ENCODE data around the gene FXR2. TPM values are rescaled to one million over a fixed set of nuclear protein-coding genes. Genes with fewer than 3 reads are reported as not detected.

The FXR2 gene
- total RNA-seq, 3 donors from 2014 or later: 22.8 to 33.9 (median 25.6) TPM

GRCh38 chr17:7561028-7561575 lies 53.6 kb downstream of the FXR2 start:
- Histone ChIP-seq H3K27me3 (no peaks in the 10 kb centered on the region), H3K27ac (peak overlapping the region; percentile 98 to 99), H3K36me3 (no peaks in the 10 kb centered on the region), H3K4me3 (peak overlapping the region; percentile 81 to 90 (median 89)), H3K4me1 (peaks cover 15 to 43% of the 10 kb centered on the region in 2 donors), H3K9me3 (no peaks in the 10 kb centered on the region)
- peak; percentile 91 to 96 for DNase-seq (ENCODE audit: low spot score in 2 of 2)
- intact Hi-C loops (cut with DNase I; ENCODE audit: low total_unique reads): loop anchor here (10.0 kb wide), 1 partner anchor 46 kb away; no protein-coding TSS in a partner anchor
- TF ChIP-seq POLR2A (IDR thresholded peaks at IDR 0.05): no peak
- TF ChIP-seq POLR2AphosphoS5 (IDR thresholded peaks at IDR 0.05): peak in 1 of 3 donors; percentile 58
- TF ChIP-seq CTCF (IDR thresholded peaks at IDR 0.05): peak; percentile 78 to 95 (median 90)

GRCh38 chr17:7560172-7561027 lies 54.3 kb downstream of the FXR2 start:
- peak overlapping the region; percentile 81 to 90 (median 89) for H3K4me3 ChIP-seq
- H3K27me3 ChIP-seq: no peaks in the 10 kb centered on the region
- peak overlapping the region; percentile 98 to 99 for H3K27ac ChIP-seq
- H3K36me3 ChIP-seq: no peaks in the 10 kb centered on the region
- intact Hi-C loops (cut with DNase I; ENCODE audit: low total_unique reads): loop anchor here (10.0 kb wide), 1 partner anchor 46 kb away; no protein-coding TSS in a partner anchor
- TF ChIP-seq CTCF (IDR thresholded peaks at IDR 0.05) (peak; percentile 60 to 80 (median 75)), POLR2AphosphoS5 (IDR thresholded peaks at IDR 0.05) (peak in 2 of 3 donors; percentile 9 to 20), POLR2A (IDR thresholded peaks at IDR 0.05) (no peak)
- peak; percentile 55 to 76 for DNase-seq (ENCODE audit: low spot score in 2 of 2)
- no peaks in the 10 kb centered on the region for H3K9me3 ChIP-seq
- peaks cover 15 to 43% of the 10 kb centered on the region in 2 donors for H3K4me1 ChIP-seq

GRCh38 chr17:7559320-7560171 lies 55.2 kb downstream of the FXR2 start:
- Histone ChIP-seq H3K4me1 (peaks cover 15 to 43% of the 10 kb centered on the region in 2 donors), H3K4me3 (peak overlapping the region; percentile 81 to 90 (median 89)), H3K36me3 (no peaks in the 10 kb centered on the region), H3K27me3 (no peaks in the 10 kb centered on the region), H3K9me3 (no peaks in the 10 kb centered on the region), H3K27ac (peak overlapping the region; percentile 98 to 99)
- TF ChIP-seq POLR2AphosphoS5 (IDR thresholded peaks at IDR 0.05) (no peak), POLR2A (IDR thresholded peaks at IDR 0.05) (no peak), CTCF (IDR thresholded peaks at IDR 0.05) (no peak)
- intact Hi-C loops (cut with DNase I; ENCODE audit: low total_unique reads): loop anchor here (5.0 to 10.0 kb wide), 2 partner anchors 45 to 252 kb away; partner anchors contain the start of gene EIF5A
- peak in 1 of 2 donors; percentile 49 for DNase-seq (ENCODE audit: low spot score in 2 of 2)

- peak within 1 kb of the TSS; percentile 81 to 90 (median 89) for H3K4me3 ChIP-seq
- H3K4me1 ChIP-seq: peaks cover 15 to 36% of the 10 kb centered on the region in 2 donors
- intact Hi-C loops (cut with DNase I; ENCODE audit: low total_unique reads): loop anchor here (5.0 kb wide), 1 partner anchor 251 kb away; the partner anchor contains the start of gene EIF5A
- peak in 1 of 2 donors; percentile 50 for DNase-seq (ENCODE audit: low spot score in 2 of 2)
- H3K27ac ChIP-seq: peak within 1 kb of the TSS; percentile 98 to 99
- no peaks in the 10 kb centered on the region for H3K36me3 ChIP-seq
- H3K27me3 ChIP-seq: no peaks in the 10 kb centered on the region
- H3K9me3 ChIP-seq: no peaks in the 10 kb centered on the region
- TF ChIP-seq POLR2AphosphoS5 (IDR thresholded peaks at IDR 0.05): no peak
- no peak for TF ChIP-seq CTCF (IDR thresholded peaks at IDR 0.05)
- TF ChIP-seq POLR2A (IDR thresholded peaks at IDR 0.05): no peak
These were observed 56.0 kb downstream of the FXR2 start, which contains the start of gene TNFSF13 for GRCh38 chr17:7558544-7559319. Gene TNFSF13, plus strand, starts transcription at chr17:7558750. Its CDS starts 290 bp downstream, at chr17:7559040.
